T47D (cell line): ENCODE data around the gene SNX21.
A peak's percentile ranks its signal among the peaks of the same experiment; 100 is the strongest.

ENCODE experiments used
- DNase-seq, 2 experiments: peaks; one replicate each; pipeline versions ENCODE4 v3.0.0 to v3.0.0-alpha.2; 2011 to 2012; ENCODE audit warnings: low read depth in 1 of 2, low spot score in 1 of 2
- JUND ChIP-seq: IDR thresholded peaks from 2 replicates; pipeline ENCODE4 v1.6.1; 2012; ENCODE audit warnings: low read depth
- in situ Hi-C: cut with HindIII; loops from 2 replicates; pipeline ENCODE4 v1.10.0; 2016; ENCODE audit warnings: low sequenced_read_pairs, low pct_unique_long_range_greater_than_20kb

SNX21 gene

DNA sequence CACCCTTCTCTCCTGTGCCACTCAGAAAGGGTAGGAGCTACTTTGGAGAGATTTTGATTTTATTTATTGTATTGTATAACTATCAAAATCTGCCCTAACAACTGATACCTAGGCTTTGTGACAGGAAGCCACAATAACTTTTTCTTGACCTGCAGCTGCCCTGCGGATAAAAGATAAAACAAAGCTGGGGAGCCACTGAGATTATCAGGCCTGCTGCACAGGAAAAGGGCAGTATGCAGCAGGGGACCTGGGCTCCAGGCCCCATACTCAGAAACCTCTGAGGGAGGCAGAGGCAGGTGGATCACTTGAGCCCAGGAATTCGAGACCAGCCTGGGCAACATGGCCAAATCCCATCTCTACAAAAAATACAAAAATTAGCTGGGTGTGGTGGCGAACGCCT lies 980 bp upstream of the SNX21 start:
- DNase-seq = no peak
- TF ChIP-seq JUND = no peak
- in situ Hi-C loops = no loop called here

DNA sequence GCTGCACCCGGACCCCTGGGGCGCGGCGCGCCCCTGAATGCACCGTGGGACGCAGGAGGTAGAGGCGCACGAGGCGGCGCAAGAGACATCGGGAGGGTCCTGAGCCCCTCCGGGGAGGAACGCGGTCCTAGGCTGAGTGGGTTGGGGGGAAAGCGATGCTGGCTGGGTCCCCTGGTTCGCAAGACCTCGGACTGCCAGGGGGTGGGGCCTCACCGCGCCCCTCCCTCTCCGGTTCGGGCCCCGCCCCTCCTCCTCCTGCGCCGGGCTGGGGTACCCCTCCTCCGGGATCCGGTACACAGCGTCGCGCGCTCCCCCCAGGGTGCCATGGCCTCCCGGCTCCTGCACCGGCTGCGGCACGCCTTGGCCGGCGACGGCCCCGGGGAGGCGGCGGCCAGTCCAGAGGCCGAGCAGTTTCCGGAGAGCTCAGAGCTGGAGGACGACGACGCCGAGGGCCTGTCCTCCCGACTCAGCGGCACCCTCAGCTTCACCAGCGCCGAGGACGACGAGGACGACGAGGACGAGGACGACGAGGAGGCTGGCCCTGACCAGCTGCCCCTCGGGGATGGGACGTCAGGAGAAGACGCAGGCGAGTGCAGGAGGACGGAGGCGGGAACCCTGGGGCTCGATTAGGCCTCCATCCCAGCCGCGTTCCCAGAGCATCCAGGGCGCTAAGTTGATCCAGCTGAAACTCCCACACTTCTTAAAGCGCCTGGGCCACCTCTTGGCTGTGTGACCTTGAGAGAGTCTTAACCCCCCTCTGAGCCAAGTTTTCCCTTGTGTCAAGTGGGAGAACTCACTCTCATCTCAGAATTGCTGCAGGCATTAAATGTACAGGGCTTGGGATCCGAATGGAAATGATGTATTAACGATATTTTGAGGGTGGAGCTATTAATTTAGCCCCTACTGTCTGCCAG lies 541 bp downstream of the SNX21 start:
- TF ChIP-seq JUND = no peak
- peak; percentile 80 to 85 for DNase-seq
- in situ Hi-C loops = no loop called here

DNA sequence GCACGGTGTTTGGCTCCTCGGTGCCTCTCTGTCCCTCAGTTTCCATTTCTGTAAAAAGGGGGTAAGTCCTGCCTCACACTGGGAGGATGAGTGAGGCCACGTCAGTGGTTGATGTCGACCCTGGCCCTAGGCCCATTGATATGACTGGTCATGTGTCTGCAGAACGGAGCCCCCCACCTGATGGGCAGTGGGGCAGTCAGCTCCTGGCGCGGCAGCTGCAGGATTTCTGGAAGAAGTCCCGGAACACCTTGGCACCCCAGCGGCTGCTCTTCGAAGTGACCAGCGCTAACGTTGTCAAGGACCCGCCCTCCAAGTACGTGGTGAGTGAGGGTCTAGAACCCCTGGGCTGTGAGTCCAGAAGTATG lies 1.2 kb downstream of the SNX21 start:
- in situ Hi-C loops = no loop called here
- DNase-seq = no peak
- TF ChIP-seq JUND = no peak

DNA sequence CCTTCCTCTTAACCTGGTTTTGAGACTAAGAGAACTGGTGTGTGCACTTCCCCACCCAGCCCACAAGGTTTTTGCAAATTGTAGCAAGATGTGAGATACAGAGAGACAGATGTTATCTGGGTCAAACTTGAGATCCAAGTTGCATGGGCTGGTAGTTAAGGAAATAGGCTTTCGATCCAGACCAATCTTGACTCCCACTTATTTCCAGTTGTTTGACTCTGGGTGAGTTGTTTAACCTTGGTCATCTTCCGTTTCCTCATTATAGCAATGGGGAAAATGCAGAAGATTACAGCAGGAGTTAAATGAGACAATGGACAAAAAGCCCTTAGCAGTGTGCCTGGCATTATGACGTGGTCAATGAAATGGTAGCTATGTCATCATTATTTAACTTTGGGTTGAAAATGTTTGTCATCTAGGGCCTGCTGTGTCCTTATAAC lies 1.7 kb downstream of the SNX21 start:
- no peak for TF ChIP-seq JUND
- in situ Hi-C loops = no loop called here
- DNase-seq = no peak

DNA sequence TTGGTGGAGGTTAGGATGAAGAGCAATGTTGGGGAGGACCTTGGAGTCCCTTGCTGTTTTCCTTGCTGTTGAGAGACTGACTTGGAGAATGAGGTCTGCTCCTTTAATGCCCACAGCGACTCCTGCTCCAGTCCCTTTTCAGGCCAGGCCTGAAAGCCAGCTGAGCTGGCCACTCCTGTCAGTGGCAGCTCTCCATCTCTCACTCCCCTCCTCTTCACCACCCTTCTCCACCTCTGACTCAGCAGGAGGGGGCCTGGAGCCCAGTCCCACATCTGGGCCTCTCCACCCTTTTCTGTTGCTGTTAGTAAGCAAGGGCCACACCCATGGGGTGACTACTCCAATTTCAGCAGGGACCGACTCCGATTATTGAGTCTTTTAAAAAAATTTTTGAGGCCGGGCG lies 2.2 kb downstream of the SNX21 start:
- in situ Hi-C loops = no loop called here
- TF ChIP-seq JUND = no peak
- DNase-seq = no peak

DNA sequence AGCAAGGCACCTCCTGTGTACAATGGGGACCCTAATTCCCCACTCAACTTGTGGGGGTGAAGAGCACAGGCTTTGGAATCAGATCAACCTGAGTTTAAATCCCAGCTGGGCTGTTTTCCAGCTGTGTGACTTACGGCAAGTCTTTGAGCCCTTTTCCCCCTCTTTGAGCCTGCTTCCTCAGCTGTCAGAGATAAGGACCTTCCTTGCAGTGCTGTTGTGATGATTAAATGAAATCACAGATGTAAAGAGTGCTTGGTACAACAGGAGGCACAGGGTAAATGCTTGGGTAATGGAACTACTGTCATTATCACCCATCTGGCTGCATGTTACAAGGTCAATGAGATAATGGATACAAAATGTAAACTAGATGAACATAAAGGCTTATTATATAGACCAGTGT lies 3.2 kb downstream of the SNX21 start:
- TF ChIP-seq JUND = no peak
- no peak for DNase-seq
- in situ Hi-C loops = no loop called here

DNA sequence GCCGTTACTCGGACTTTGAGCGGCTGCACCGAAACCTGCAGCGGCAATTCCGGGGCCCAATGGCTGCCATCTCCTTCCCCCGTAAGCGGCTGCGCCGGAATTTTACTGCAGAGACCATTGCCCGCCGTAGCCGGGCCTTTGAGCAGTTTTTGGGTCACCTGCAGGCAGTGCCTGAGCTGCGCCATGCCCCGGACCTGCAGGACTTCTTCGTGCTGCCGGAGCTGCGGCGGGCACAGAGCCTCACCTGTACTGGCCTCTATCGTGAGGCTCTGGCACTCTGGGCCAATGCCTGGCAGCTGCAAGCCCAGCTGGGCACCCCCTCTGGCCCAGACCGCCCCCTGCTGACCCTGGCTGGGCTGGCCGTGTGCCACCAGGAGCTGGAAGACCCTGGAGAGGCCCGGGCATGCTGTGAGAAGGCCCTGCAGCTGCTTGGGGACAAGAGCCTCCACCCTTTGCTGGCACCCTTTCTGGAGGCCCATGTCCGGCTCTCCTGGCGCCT lies 7.2 kb downstream of the SNX21 start:
- in situ Hi-C loops = no loop called here
- no peak for TF ChIP-seq JUND
- DNase-seq = no peak

DNA sequence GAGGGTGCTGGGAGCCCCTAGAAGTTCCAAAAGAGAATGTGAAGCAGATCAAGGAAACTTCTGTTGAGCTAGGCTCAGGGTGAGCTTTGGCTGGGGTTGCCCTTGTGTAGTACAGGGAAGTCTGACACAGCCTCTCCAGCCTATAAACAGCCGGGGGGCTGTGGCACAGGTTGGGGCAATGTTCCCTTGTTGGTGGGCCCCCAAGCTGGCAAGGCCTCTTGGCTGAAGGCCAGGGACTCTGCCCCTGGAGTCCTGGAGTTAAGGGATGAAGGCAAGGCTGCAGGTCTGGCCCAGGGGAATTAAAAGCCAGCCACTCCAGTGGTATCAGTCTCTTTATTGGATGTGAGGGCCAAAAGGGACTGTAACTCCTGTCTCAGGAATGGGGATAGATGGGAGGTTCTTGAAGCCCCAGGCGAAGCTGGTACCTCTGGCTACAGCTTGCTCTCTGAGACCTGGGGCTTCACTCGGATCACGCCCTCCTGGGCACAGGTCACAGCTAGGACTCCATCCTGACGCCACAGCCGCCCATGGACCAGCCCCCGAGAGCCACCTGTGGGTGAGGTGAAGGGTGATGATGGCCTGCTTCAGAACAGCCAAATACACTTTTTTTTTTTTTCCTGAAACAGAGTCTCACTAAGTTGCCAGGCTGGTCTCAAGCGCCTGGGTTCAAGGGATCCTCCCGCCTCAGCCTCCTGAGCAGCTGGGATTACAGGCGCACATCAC lies 8.0 kb downstream of the SNX21 start:
- TF ChIP-seq JUND = no peak
- in situ Hi-C loops = no loop called here
- DNase-seq = no peak

DNA sequence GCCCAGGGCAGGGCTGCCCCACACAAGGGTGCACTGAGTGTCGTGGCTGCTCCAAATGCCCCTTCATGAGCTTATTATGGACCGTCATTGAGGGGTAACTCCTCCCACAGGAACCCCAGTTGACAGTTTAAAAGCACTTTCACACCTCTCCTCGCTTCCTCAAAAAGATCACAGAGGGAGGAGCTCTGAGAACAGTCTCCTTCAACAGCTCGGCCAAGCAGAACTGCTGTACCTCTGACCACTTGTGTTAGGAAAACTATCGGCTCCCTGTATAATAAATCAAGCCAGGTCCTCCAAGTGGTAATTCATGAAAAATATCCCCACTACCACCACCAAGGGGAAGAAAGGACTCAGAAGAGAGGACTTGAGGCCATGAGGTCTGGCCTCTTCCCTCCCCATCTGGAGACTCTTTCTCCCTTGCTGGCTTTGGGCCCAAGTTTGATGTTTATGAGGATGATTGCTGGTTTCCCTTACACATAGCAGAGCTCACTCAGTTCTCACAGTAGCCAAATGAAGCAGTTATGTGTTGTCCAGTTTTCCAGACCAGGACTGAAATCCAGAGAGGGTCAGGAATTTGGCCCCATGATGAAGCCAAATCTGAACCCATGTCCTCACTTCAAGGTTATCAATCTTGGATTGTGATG lies 8.7 kb downstream of the SNX21 start:
- in situ Hi-C loops = no loop called here
- no peak for DNase-seq

DNA sequence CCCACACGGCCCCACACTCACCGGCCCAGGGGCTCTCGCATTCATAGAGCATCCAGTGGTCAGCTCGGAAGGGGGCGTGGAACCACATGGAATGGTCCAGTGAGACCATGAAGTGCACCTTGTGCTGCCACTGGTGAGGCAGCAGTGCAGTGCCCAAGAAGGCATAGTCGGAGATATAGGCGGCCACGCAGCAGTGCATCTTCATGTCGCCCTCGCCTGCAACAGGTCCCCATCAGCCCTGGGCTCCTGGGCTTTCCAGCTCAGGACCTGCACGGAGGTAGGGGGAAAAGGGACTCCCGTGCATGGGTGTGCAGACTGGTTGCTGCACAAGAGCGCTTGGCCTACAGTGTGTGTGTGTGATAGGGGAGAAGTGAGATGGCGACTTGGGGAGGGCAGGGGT lies 9.9 kb downstream of the SNX21 start:
- no peak for DNase-seq
- in situ Hi-C loops = no loop called here
- no peak for TF ChIP-seq JUND

More for the DNA sequence above, 8.7 kb downstream of the SNX21 start:
- TF ChIP-seq JUND = no peak

DNA sequence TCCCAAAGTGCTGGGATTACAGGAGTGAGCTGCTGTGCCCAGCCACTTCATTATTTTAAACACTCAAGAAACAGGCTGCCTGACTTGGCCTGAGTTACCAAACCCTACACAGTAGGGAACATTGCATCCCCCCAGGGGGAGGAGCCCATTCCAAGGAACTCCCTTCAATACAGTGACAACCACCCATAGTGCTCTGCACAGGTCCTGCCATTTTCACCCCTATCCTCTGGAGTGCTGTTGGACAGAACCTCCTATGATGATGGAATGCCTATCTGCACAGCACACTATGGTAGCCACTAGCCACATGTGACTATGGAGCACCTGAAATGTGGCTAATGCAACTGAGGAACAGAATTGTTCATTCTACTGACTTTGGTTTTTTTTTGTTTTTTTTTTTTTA lies 11.9 kb downstream of the SNX21 start:
- no peak for DNase-seq
- no peak for TF ChIP-seq JUND
- in situ Hi-C loops = no loop called here

DNA sequence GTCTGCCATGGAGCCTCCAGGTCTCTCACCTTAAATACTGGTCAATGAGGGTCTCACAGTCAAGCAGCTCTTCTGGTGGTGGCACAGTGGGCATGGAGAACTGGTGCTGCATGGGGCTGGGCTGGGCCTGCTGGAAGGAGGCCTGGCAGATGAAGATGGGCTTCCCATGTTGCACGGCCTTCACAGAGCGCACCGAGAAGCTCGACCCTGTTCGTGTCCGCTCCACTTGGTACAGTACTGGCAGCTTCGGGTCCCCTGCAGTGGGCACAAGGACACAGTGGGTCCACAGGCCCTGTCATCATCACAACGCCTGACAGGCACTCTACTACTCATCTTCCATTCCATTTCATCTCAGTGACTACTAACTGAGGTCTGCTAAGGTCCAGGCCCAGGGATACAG lies 14.8 kb downstream of the SNX21 start:
- in situ Hi-C loops = no loop called here
- TF ChIP-seq JUND = no peak
- no peak for DNase-seq
